Loucy (cell line): ENCODE results near the gene CTNNA2.

Experiments used
- H2AFZ ChIP-seq: fragments of 200-600 bp; sonication (generic); 2 replicates; pipeline ENCODE4 v1.6.0; 2016; ENCODE audit warnings: antibody characterized with exemption, mild to moderate bottlenecking, low read length, moderate library complexity
- H3F3A ChIP-seq: fragments of 200-600 bp; 2 replicates; pipeline ENCODE4 v1.6.0; 2016; ENCODE audit warnings: antibody characterized with exemption, low read depth, mild to moderate bottlenecking
- H3K27me3 ChIP-seq: fragments of 200-600 bp; sonication (generic); 2 replicates; pipeline ENCODE4 v1.6.1; 2014; ENCODE audit warnings: low read length, mild to moderate bottlenecking; ENCODE audit not compliant: insufficient read depth, poor library complexity, severe bottlenecking
- H3K36me3 ChIP-seq: fragments of 200-600 bp; sonication (generic); 2 replicates; pipeline ENCODE4 v1.6.1; 2016; ENCODE audit warnings: low read length; ENCODE audit not compliant: insufficient read depth
- H3K4me1 ChIP-seq: fragments of 200-600 bp; sonication (generic); 2 replicates; pipeline ENCODE4 v1.5.1; 2014; ENCODE audit warnings: low read length, mild to moderate bottlenecking; ENCODE audit not compliant: insufficient read depth, poor library complexity, severe bottlenecking
- H3K4me2 ChIP-seq: fragments of 200-600 bp; sonication (generic); 2 replicates; pipeline ENCODE4 v1.6.0; 2014; ENCODE audit warnings: antibody characterized with exemption, low read length, low read depth, mild to moderate bottlenecking; ENCODE audit not compliant: poor library complexity, severe bottlenecking
- H3K4me3 ChIP-seq: fragments of 200-600 bp; sonication (generic); 2 replicates; pipeline ENCODE4 v1.5.1; 2014; ENCODE audit warnings: low read length, mild to moderate bottlenecking, mixed read lengths; ENCODE audit not compliant: poor library complexity, severe bottlenecking
- H3K79me2 ChIP-seq: fragments of 200-600 bp; sonication (generic); 2 replicates; pipeline ENCODE4 v1.6.1; 2014; ENCODE audit warnings: low read length; ENCODE audit not compliant: insufficient read depth
- H3K9ac ChIP-seq: fragments of 200-600 bp; sonication (generic); 2 replicates; pipeline ENCODE4 v1.6.0; 2014; ENCODE audit warnings: mild to moderate bottlenecking, low read depth, low read length, moderate library complexity; ENCODE audit not compliant: poor library complexity, severe bottlenecking
- H3K9me2 ChIP-seq: fragments of 200-600 bp; sonication (generic); replicated peaks from 2 replicates; pipeline ENCODE4 v1.6.1; 2016; ENCODE audit warnings: low read depth, low read length, mixed read lengths
- H3K9me3 ChIP-seq: fragments of 200-600 bp; sonication (generic); 2 replicates; pipeline ENCODE4 v1.6.1; 2014; ENCODE audit warnings: mild to moderate bottlenecking, antibody characterized with exemption, low read length, low read depth; ENCODE audit not compliant: insufficient read depth
- H4K20me1 ChIP-seq: fragments of 200-600 bp; sonication (generic); 2 replicates; pipeline ENCODE4 v1.6.0; 2014; ENCODE audit warnings: antibody characterized with exemption, low read length, mild to moderate bottlenecking; ENCODE audit not compliant: insufficient read depth, poor library complexity, severe bottlenecking
- CTCF ChIP-seq: fragments of 200-600 bp; sonication (generic); conservative IDR thresholded peaks from 2 replicates; pipeline ENCODE4 v1.5.1; 2014; ENCODE audit warnings: mild to moderate bottlenecking, antibody characterized with exemption, low read length
- EZH2phosphoT487 ChIP-seq: fragments of 200-600 bp; IDR thresholded peaks from 2 replicates; pipeline ENCODE4 v1.6.1; 2018; ENCODE audit warnings: antibody characterized with exemption, mild to moderate bottlenecking, moderate library complexity, borderline replicate concordance

Gene CTNNA2

DNA sequence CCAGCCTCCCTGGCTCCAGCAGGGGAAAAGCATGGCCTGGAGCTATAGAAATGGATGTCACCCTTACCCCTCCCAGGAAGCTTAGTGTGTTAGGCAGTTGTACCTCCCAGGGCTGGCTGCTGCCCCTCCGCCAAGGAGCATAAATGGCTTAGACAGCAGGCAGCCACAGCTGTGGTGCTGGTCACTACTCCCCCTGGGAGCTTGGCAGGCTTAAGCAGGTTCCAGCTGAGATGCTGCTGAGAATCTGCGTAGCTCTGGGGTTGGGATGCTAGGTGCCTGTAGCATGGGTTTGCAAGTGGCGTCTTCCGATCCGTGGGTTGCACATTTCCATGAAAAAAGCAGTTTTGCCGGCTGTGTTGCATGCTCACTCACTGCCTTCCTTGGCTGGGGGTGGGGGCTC lies 369.7 kb downstream of the CTNNA2 start:
- H3K27me3 ChIP-seq, result no peaks in the 10 kb centered on the region
- H3K36me3 ChIP-seq, result no peaks in the 10 kb centered on the region
- no peak overlapping the region for H3K4me3 ChIP-seq
- H3K9me3 ChIP-seq, result no peaks in the 10 kb centered on the region
- no peaks in the 10 kb centered on the region for H3F3A ChIP-seq
- no peak overlapping the region for H3K9ac ChIP-seq
- H3K9me2 ChIP-seq, result no peaks in the 10 kb centered on the region
- no peak for TF ChIP-seq CTCF
- TF ChIP-seq EZH2phosphoT487, result no peak
- H2AFZ ChIP-seq, result no peak overlapping the region
- no peaks in the 10 kb centered on the region for H3K79me2 ChIP-seq
- no peak overlapping the region for H3K4me2 ChIP-seq
- no peaks in the 10 kb centered on the region for H4K20me1 ChIP-seq
- no peaks in the 10 kb centered on the region for H3K4me1 ChIP-seq

DNA sequence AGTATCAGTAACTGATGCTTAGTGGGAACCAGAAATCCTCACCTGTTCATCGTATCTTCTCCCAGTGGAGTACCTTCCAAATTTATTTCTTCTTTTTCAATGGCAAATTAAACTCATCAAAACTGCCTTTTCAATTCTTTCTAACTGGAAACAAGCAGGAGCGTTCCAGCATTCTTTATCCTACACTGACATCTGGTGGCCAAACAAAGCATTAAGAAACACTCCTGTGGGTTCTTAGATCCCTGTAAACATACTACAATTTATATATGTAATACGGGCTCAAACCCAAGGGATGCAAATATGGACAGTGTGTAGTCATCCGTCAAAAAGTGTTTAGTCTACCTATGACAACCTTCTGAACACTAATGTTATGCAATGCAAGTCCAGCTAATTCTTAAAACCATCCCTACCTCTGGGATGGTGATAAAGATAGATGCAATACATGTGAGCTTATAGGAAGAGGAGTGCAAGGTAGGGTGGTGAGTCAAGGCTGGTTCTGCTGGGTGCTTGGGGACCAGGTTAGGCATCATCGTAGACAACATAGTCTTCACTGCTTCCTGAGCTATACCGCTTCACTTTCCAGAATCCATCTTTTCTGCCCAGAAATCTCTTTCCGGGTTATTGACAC lies 375.0 kb downstream of the CTNNA2 start:
- no peak overlapping the region for H3K4me2 ChIP-seq
- no peak overlapping the region for H3K9ac ChIP-seq
- TF ChIP-seq EZH2phosphoT487 (no peak), CTCF (peak; percentile 85)
- H3K27me3 ChIP-seq, result no peaks in the 10 kb centered on the region
- no peak overlapping the region for H2AFZ ChIP-seq
- H3K9me2 ChIP-seq, result no peaks in the 10 kb centered on the region
- H3K9me3 ChIP-seq, result no peaks in the 10 kb centered on the region
- no peaks in the 10 kb centered on the region for H3K36me3 ChIP-seq
- H3K79me2 ChIP-seq, result no peaks in the 10 kb centered on the region
- no peaks in the 10 kb centered on the region for H4K20me1 ChIP-seq
- H3K4me1 ChIP-seq, result no peaks in the 10 kb centered on the region
- no peak overlapping the region for H3K4me3 ChIP-seq
- H3F3A ChIP-seq, result no peaks in the 10 kb centered on the region

DNA sequence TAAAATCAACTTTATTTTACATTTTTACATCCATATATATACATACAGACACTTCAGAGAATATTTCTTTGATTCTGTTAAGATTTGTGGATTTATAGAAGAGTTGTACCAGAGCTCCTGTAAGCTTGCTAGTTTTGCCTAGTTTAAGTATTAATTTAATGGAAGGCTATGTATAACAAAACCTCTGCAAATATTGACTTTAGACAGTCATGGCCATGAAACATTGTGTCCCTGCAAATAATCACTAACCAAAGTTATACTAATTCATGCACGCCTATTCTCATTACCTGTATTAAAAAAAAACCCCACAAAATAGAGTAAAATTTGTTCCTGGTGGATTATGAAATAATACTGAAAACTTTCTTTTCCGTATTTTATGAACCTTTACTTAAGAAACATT lies 379.3 kb downstream of the CTNNA2 start:
- TF ChIP-seq EZH2phosphoT487 (no peak), CTCF (no peak)
- H3K36me3 ChIP-seq, result no peaks in the 10 kb centered on the region
- no peaks in the 10 kb centered on the region for H3K79me2 ChIP-seq
- H2AFZ ChIP-seq, result no peak overlapping the region
- H4K20me1 ChIP-seq, result no peaks in the 10 kb centered on the region
- H3K4me2 ChIP-seq, result no peak overlapping the region
- no peaks in the 10 kb centered on the region for H3F3A ChIP-seq
- H3K9ac ChIP-seq, result no peak overlapping the region
- H3K27me3 ChIP-seq, result no peaks in the 10 kb centered on the region
- no peaks in the 10 kb centered on the region for H3K4me1 ChIP-seq
- no peaks in the 10 kb centered on the region for H3K9me2 ChIP-seq
- H3K4me3 ChIP-seq, result no peak overlapping the region
- no peaks in the 10 kb centered on the region for H3K9me3 ChIP-seq
